Osteoblast (primary cell): Measurements from ENCODE around the gene XAB2. TPM values are rescaled to one million over a fixed set of nuclear protein-coding genes. Genes with fewer than 3 reads are reported as not detected.

Source experiments
- DNase-seq: peaks from one replicate; pipeline ENCODE4 v3.0.0; 2011; ENCODE audit warnings: low spot score, mixed read lengths; ENCODE audit not compliant: insufficient read length; ENCODE audit errors: missing footprints
- H2AFZ ChIP-seq: 2 replicates; pipeline ENCODE4 v1.6.0; 2011; ENCODE audit warnings: mild to moderate bottlenecking, low read length
- H3K27ac ChIP-seq: 2 replicates; pipeline ENCODE4 v1.5.1; 2011; ENCODE audit warnings: mild to moderate bottlenecking, low read depth, low read length, moderate library complexity
- H3K27me3 ChIP-seq: 2 replicates; pipeline ENCODE4 v1.6.0; 2012; ENCODE audit warnings: mild to moderate bottlenecking, control low read depth, inconsistent platforms, low read length, moderate library complexity; ENCODE audit not compliant: insufficient read depth
- H3K36me3 ChIP-seq: 2 replicates; pipeline ENCODE4 v1.5.1; 2011; ENCODE audit warnings: mild to moderate bottlenecking, low read length, control low read depth, moderate library complexity; ENCODE audit not compliant: insufficient read depth
- H3K4me1 ChIP-seq: 2 replicates; pipeline ENCODE4 v1.5.1; 2011; ENCODE audit warnings: mild to moderate bottlenecking, low read length, control low read depth, moderate library complexity; ENCODE audit not compliant: insufficient read depth
- H3K4me2 ChIP-seq: 2 replicates; pipeline ENCODE4 v1.6.0; 2011; ENCODE audit warnings: mild to moderate bottlenecking, low read length; ENCODE audit not compliant: insufficient read depth
- H3K4me3 ChIP-seq: fragments of 200-600 bp; sonication (generic); 3 replicates; pipeline ENCODE4 v1.5.1; 2012; ENCODE audit warnings: mild to moderate bottlenecking, low read length, inconsistent platforms; ENCODE audit not compliant: insufficient read depth
- H3K79me2 ChIP-seq: 2 replicates; pipeline ENCODE4 v1.6.0; 2012; ENCODE audit warnings: mild to moderate bottlenecking, low read length, control low read depth, inconsistent platforms; ENCODE audit not compliant: insufficient read depth
- H3K9me3 ChIP-seq: 2 replicates; pipeline ENCODE4 v1.5.1; 2011; ENCODE audit warnings: low read depth, low read length, control low read depth
- H4K20me1 ChIP-seq: 2 replicates; pipeline ENCODE4 v1.6.0; 2012; ENCODE audit warnings: mild to moderate bottlenecking, low read length, control low read depth; ENCODE audit not compliant: insufficient read depth
- CTCF ChIP-seq: IDR thresholded peaks from 2 replicates; pipeline ENCODE4 v1.5.1; 2011; ENCODE audit warnings: mild to moderate bottlenecking, low read depth, low read length, moderate library complexity; ENCODE audit errors: extremely low read depth
- total RNA-seq: library from RNA; depleted of rRNA; stranded (reverse); fragments of >200 nt; gene quantifications from 2 replicates; pipeline ENCODE4 v1.2.3, GENCODE V29; 2012

Gene XAB2
- total RNA-seq, 1 donor, result 40.5 TPM

GRCh38 chr19:7648265-7649014, 19.1 kb upstream of the XAB2 start:
- TF ChIP-seq CTCF, result no peak
- Histone ChIP-seq H3K4me3 (no peak overlapping the region), H2AFZ (no peak overlapping the region), H4K20me1 (no peaks in the 10 kb centered on the region), H3K4me2 (no peak overlapping the region), H3K36me3 (no peaks in the 10 kb centered on the region), H3K79me2 (no peaks in the 10 kb centered on the region), H3K9me3 (no peaks in the 10 kb centered on the region), H3K27ac (no peak overlapping the region), H3K27me3 (no peaks in the 10 kb centered on the region), H3K4me1 (peaks cover 4% of the 10 kb centered on the region)
- DNase-seq, result peak; percentile 68

- Histone ChIP-seq H3K27ac (no peak overlapping the region), H4K20me1 (no peaks in the 10 kb centered on the region), H3K4me1 (peaks cover 1% of the 10 kb centered on the region), H3K36me3 (no peaks in the 10 kb centered on the region), H3K79me2 (no peaks in the 10 kb centered on the region), H3K9me3 (no peaks in the 10 kb centered on the region), H3K27me3 (no peaks in the 10 kb centered on the region), H3K4me3 (no peak overlapping the region), H3K4me2 (no peak overlapping the region), H2AFZ (no peak overlapping the region)
- no peak for TF ChIP-seq CTCF
- DNase-seq, result peak; percentile 8
These were observed 17.8 kb upstream of the XAB2 start for GRCh38 chr19:7647156-7647555.

- Histone ChIP-seq H2AFZ (no peak overlapping the region), H3K4me2 (no peak overlapping the region), H4K20me1 (no peaks in the 10 kb centered on the region), H3K4me1 (no peaks in the 10 kb centered on the region), H3K36me3 (no peaks in the 10 kb centered on the region), H3K27ac (no peak overlapping the region), H3K27me3 (no peaks in the 10 kb centered on the region), H3K79me2 (no peaks in the 10 kb centered on the region), H3K9me3 (no peaks in the 10 kb centered on the region), H3K4me3 (no peak overlapping the region)
- no peak for DNase-seq
- TF ChIP-seq CTCF, result no peak
These were observed 17.0 kb upstream of the XAB2 start for GRCh38 chr19:7646426-7646700.

GRCh38 chr19:7645656-7646425, 16.5 kb upstream of the XAB2 start:
- peak; percentile 81 for DNase-seq
- H3K4me2 ChIP-seq, result no peak overlapping the region
- TF ChIP-seq CTCF, result no peak
- no peaks in the 10 kb centered on the region for H3K4me1 ChIP-seq
- no peak overlapping the region for H3K4me3 ChIP-seq
- no peaks in the 10 kb centered on the region for H3K36me3 ChIP-seq
- H3K27ac ChIP-seq, result no peak overlapping the region
- no peaks in the 10 kb centered on the region for H3K9me3 ChIP-seq
- no peaks in the 10 kb centered on the region for H4K20me1 ChIP-seq
- no peak overlapping the region for H2AFZ ChIP-seq
- no peaks in the 10 kb centered on the region for H3K27me3 ChIP-seq
- no peaks in the 10 kb centered on the region for H3K79me2 ChIP-seq
